OCI-LY1 (cell line): Measurements from ENCODE around the gene NEK4.

Experiments used
- EZH2 ChIP-seq: fragments of 200-600 bp; sonication (generic), shearing (Covaris generic); IDR thresholded peaks from 2 replicates; pipeline ENCODE4 v1.8.0; 2017; ENCODE audit warnings: borderline replicate concordance, mixed run types, mild to moderate bottlenecking, antibody characterized with exemption, low read length, moderate library complexity, mixed read lengths
- TF ChIP-seq, protein P1 (sequence below): fragments of 200-600 bp; sonication (generic), shearing (Covaris generic); IDR thresholded peaks from 2 replicates; pipeline ENCODE4 v1.5.1; 2017; ENCODE audit warnings: mild to moderate bottlenecking, antibody characterized with exemption, low read length, moderate library complexity, mixed read lengths

DNA sequence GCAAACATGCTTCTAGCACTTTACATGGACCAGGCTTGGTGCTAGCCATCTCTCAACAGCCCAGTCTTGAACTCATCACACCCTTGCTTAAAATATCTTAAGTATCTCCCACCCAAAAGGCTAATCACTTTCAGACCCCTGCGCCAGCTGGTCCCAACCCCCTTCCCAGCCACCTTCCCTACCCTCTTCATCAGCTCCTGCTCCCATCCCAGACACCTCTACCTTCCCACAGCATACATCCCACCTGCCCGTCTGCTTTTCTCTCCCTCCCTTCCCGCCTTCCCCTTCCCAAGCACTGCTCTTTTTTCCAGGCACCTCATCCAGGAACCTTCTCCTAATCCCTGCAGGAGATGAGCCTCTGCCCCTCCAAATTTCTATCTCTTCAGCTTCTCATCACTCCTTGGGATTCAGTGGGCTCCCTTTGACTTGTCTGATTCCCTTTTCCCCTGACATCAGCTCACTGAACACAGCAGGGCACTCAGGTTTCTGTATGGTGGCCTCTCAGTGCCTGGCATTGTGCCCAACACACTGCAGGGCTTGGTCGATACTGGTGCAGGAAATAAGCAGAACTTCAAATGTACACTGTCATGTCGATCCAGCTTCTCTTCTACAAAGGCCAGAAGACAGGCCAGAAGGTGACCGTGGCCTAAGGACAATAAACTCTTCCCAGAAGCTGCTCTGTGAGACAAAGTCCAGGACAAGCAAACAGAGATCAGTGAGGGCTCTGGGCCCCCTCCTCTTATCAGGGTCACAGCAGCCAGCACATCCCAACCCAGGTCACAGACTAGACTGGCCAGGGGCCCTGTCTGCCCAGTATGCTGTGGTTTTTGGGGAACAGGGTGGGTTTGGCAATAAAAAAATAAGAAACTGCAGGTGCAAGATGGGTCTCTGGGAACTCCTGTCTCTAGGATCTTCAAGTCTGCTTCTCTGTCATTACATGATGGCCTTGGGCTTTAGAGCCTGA, 4.4 kb upstream of the NEK4 start:
- TF ChIP-seq EZH2, result no peak
- TF ChIP-seq, protein P1, sequence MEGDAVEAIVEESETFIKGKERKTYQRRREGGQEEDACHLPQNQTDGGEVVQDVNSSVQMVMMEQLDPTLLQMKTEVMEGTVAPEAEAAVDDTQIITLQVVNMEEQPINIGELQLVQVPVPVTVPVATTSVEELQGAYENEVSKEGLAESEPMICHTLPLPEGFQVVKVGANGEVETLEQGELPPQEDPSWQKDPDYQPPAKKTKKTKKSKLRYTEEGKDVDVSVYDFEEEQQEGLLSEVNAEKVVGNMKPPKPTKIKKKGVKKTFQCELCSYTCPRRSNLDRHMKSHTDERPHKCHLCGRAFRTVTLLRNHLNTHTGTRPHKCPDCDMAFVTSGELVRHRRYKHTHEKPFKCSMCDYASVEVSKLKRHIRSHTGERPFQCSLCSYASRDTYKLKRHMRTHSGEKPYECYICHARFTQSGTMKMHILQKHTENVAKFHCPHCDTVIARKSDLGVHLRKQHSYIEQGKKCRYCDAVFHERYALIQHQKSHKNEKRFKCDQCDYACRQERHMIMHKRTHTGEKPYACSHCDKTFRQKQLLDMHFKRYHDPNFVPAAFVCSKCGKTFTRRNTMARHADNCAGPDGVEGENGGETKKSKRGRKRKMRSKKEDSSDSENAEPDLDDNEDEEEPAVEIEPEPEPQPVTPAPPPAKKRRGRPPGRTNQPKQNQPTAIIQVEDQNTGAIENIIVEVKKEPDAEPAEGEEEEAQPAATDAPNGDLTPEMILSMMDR, result no peak
